ENCODE results near the gene L3HYPDH.
A peak's percentile ranks its signal among the peaks of the same experiment; 100 is the strongest.

L3HYPDH gene

DNA sequence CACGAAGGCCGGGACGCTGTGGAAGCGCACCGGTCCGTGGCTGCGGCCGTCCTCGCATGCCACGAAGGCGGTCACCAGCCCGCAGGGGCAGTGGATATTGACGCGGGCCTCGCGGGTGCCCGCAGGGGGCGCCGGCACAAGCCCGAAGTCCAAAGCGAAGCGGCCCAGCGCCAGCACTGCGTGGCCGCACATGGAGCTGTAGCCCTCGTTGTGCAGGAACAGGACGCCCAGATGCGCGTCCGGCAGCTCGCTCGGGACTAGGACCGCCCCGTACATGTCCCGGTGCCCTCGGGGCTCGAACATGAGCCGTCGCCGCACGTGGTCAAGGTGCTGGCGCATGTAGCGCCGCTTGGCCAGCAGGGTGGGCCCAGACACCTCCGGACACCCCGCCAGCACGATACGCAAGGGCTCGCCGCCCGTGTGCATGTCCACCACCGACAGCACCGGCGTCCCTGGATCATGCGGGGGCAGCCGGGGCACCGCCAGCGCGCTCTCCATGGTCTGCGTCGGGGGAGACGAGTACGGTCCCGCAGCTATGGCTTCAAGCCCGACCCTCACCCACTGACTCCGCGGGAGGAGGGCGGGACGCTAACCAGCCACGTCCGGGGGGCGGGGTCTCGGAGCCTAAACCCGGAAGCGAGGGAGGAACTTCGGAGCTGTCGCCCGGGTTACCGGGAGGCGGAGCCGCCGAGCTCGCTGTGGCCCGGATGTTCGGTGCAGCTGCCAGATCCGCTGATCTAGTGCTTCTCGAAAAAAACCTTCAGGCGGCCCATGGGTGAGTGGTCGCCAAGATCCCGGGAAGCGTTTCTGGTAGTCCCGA is at the start of gene L3HYPDH, which contains the start of gene JKAMP:
TSS of gene L3HYPDH (minus strand) at position 590 of the 820 bp plus-strand sequence. CDS start at position 498, 92 bp downstream.
TSS of gene JKAMP (plus strand) at position 699 of the 820 bp plus-strand sequence. CDS start at position 772, 73 bp downstream.
- DNase-seq = peak; percentile 75 to 98 (median 92)

DNA sequence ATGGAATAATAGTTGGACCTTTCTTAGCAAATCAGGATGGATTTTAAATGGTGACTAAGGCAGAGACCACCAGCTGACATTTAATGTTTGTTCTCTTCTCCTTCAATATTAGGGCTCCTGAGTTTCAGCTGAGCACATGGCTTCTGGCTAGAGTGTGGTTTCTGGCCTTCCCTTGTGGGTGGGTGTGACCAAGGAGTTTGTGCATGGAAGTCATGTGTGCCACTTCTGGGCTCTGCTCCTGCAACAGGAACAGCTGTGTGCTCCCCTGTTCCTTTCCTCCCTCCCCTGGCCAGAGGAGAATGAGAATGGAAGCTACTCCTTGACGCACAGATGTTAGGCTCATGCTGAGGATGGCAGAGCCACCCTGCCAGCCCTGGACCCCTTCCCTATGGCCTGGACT is 48.2 kb upstream of the L3HYPDH start:
- no peak for DNase-seq

DNA sequence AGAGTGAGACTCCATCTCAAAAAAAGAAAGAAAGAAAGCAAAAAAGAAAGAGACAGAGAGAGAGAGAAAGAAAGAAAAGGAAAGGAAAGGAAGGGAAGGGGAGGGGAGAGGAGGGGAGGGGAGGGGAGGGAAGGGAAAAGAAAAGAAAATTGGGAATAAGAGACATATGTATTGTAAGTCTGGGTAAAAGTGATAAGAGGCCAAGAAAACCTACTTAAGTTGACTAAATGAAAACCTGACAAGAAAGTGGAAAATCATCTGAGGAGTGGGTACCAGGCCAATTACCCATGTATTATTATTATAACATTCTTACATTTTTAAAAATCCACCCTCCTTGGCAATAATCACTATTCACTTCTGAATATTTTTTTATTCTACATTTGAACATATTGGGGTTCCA is 46.1 kb upstream of the L3HYPDH start:
- DNase-seq = no peak

DNA sequence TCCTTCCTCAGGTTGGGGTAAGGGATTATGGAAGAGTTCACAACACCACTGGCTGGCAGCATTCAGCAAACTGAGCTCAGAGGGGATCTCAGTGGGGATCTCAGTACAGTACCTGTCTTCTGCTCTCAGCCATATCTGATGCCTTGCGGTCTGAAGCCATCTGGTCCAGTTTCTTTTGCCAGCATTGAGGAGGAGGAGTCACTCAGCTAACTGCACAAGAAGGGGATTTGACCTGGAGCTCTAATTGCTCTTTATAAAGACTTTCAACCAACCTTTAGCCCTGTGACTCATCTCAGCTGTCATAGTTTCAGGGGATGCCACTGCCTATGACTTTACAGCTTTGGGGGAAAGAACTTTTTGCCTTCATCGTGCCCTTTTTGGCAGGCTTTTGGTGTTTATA is 45.0 kb upstream of the L3HYPDH start:
- no peak for DNase-seq

DNA sequence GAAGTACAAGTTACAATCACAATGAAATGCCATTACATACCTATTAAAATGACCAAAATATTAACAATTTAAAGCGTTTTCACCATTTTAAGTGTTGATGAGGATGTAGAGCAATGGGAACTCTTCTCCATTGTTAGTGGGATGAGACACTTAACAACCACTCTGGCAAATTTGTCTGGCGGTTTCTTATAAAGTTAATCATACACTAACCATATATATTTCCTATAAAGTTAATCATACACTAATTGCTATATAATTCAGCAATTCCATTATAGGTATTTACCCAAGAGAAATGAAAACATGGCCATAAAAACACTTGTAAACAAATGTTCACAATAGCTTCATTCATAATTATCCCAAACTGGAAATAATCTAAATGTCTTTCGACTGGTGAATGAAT is 36.0 kb upstream of the L3HYPDH start:
- no peak for DNase-seq

DNA sequence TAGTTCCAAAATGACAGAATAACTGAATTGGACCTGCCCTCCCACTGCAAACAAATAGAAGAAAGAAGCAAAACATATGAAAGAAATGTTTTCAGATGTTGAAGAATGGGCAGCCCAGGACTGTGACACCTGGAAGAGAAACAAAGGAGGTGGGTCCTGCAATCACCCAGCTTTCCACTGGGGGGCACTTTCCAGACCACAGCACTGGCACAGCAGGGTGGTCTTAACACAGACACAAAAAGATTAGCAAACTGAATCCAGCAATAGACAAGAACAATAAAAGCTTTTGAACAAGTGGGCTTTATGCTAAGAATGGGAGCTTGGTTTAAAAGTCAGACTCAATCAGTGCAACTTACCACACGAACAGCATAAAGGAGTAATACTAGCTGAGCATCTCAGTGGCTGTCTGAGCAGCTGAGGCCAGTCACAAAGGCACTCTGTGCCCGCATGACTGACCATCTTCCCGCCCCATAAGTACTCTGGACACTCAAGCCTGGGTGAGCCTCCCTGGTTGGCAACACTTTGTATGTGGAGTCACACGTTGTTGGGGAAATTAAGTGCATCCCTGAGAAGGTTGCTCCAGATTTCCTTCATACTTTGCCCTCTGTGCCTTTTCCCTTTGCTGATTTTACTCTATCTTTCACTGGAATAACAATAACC is 27.8 kb upstream of the L3HYPDH start:
- DNase-seq = peak in 2 of 56 donors; percentile 1 to 4

DNA sequence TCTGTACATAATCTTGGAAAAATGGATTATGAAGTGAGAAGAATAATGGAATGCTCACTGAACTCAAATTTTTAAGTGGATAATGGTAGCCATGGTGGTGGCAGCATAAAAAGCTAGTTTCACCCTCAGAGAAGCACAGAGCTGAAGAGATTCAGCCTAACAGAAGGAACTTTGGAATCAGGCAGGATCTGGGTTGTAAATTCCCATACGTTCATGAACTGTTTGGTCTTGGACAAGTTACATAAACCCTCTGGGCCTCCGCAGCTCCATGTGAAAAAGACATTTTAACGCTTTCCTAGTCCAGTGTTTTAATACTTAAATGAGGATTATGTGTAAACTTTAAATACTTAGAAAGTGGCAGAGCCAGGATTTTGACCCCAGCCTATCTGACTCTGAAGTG is 26.8 kb upstream of the L3HYPDH start:
- DNase-seq = no peak

DNA sequence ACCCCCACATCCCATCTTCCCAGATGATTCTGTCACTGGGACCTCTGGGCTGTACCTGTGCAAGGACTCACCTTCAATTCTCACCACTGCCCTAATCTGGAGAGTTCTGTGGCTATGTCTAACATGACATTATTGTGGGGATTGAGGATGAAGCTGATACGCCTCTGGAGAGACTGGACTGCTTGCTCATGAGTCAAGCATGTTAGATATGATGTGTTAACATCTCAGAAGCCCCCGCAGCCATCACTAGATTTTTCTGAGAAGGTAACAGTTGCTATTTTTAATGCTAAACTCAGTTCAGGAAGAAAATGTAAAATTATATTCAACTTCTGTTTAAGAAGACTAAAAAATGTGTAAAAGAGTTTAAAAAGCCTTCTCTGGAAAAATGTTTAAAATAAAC is 25.8 kb upstream of the L3HYPDH start:
- no peak for DNase-seq

DNA sequence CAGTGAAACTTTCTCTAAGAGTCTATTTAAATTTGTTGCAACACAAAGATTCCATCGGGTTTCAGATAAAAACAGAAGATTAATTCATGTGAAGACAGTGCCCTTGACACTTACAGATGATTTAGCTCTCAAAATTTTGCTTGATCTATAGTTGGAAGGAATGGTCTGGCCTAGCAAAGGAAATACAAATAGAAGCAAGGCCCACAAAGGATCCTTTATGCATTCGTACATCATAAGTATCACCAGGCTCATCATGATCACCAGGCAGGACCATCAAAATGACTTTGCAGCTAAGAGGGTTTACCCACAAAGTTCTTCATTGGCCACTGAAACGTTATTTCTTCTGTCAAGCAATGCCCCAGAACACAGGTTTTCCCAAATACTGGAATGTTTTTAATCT is 24.9 kb upstream of the L3HYPDH start:
- no peak for DNase-seq

DNA sequence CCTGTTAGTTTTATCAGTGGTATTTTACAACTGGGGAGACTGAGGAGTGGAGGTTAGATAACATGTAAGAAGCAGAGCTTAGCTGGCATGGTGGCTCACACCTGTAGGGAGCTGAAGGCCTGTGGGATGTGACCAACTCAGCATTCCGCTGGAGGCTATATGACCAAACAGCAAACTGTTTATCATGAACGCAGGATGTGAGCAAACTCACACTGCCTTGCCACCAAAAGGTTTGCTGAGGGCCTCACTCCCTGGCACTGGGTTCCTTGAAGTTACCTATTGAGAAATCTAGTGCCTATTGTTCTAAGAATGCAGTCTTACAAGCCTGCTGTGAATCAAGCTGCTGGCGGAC is 23.5 kb upstream of the L3HYPDH start:
- no peak for DNase-seq

DNA sequence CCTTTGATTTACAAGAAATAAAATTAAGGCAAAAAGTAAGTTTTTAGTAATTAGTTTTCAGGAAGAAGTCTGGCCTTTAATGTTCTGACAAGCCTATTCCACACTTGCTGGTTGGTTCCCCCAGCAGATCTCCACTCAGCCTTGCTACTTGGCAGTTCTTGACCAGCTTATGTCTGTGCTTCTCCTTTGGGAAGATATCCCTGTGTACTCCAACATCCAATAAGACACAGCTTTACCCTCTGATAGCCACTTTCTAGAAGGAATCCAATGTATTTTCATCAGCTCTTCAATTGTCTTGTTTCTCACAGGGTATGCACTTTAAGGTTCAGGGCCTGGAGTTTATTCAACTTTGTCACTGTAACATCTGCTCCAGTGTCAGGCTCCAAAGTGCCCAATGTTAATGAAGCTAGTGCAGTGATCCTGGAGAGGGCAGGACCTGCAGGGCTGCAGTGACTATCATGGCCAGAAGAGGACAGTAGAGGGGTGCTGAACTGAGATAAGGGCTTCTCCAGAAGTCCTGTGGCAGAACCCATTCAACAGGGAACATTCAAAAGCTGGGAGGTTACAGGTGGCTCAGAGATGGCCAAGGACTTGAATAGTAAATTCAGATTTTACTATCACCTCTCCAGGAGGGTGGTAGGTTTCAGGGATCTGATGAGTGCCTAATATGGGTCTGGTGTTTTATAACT is 23.0 kb upstream of the L3HYPDH start:
- peak in 17 of 56 donors; percentile 1 to 48 (median 12) for DNase-seq

DNA sequence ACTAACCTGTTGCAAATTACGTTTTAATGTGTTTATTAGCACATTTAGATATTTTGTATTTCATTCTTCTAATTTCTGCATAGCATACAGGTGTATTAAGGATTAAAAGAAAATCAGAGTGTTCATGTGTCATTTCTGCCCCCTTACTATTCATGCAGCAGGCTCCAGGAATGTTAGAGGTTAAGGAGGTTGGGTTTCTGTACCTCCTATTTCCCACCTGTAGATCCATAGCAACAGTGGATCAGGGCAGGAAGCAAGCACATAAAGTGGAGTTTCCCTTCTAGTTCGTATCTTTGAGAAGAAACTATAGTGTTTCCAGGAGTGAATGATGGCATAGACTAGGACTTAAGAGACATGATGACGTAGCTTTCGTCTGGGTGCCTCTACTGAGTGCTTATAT is 19.0 kb upstream of the L3HYPDH start:
- no peak for DNase-seq

DNA sequence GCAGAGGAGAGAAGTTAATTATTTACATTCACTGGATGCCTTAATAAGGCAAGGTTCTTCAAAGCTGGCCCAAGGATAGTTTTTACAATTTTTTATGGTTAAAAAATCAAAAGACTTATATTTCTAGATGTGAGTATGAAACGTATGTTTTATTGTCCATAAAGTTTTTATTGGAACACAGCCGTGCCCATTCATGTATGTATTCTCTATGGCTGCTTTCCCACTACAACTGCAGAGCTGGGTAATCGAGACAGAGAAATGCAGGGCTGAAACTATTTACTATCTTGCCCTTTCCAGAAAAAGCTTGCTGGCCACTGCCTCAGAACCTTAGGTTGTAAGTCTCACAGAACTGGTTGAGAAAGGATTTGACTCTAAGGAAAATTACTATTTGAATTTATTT is 16.5 kb upstream of the L3HYPDH start:
- no peak for DNase-seq

DNA sequence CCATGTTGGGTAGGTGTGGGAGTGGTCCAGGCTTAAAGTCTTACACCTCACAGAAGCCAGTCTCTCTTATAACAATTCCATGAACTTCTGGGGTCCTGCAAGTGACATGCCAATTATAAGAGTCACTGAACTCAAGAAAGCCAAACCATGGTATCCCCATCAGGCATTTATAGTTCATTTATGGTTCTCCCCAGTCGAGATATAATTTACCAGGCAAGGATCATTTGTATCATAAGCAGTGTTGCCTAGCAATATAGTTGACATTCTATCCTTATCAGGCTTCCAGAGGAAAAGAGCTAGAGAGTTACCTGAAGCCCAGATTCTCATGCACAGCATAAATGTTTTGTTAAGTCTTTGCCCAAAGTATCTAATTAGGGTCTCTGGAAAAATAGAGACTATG is 8.2 kb upstream of the L3HYPDH start:
- DNase-seq = no peak

DNA sequence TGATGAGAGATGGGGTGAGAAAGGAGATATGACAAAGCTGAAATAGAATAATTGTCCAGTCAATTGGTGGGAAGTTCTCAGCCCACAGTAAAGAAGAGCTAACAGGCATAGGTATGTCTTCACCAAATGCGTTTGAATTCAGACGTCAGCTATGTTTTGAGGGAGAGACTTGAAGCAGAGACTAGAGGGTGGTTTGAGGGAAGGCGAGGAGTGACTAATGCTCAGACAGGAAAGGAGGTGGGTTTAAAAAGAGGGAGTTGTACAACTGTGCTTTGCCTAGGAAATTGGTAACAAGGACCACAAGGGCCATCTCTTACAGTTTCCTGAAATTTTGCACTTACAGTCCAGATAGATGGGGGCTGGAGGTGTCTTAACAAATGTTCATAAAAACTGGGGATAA is 6.5 kb upstream of the L3HYPDH start:
- DNase-seq = no peak

DNA sequence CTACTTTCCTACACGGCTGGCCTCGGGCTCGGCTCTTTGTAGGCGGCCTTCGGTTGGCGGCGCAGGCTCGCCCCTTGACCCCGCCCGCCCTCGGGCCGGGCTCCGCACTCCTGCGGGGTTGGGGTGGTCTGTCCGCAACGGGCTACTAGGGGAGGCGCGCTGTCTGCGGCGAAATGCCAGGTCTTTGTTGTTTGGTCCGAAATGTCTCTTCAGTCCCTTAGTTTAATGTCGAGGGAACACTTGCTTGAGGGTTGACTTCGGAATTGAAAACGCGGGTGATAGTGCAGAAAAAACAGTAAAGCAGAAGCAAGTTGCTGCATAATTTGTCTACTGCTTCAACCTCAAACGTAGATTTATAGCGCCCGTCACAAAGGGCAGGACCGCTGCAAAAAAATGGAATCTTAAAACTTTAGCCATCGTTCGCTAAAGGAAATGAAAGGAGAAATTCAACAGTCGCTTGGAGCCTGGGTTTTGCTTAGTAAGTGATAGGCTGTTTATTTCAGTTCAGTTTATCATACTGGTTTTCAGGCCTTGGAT is 499 bp upstream of the L3HYPDH start:
- DNase-seq = no peak

DNA sequence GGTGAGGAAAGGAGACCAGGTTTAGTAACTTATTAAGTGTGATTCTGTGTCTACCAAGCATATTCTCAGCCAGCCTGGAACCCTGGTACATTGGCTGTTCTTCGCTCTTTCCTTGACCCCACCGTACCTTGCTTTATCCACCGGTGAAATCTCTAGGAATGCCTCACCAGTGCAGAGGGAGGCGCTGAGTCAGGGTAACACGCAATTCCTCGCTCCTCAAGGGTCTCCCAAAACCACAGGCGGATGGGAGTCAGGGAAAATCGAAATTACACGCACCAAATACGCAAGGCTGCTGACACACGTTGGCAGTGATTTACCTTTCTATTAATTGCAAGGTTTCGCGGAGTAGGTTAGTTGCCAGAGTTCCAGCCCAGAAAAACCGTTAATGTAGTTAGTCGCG is 845 bp downstream of the L3HYPDH start:
- peak in 4 of 56 donors; percentile 14 to 47 (median 33) for DNase-seq

DNA sequence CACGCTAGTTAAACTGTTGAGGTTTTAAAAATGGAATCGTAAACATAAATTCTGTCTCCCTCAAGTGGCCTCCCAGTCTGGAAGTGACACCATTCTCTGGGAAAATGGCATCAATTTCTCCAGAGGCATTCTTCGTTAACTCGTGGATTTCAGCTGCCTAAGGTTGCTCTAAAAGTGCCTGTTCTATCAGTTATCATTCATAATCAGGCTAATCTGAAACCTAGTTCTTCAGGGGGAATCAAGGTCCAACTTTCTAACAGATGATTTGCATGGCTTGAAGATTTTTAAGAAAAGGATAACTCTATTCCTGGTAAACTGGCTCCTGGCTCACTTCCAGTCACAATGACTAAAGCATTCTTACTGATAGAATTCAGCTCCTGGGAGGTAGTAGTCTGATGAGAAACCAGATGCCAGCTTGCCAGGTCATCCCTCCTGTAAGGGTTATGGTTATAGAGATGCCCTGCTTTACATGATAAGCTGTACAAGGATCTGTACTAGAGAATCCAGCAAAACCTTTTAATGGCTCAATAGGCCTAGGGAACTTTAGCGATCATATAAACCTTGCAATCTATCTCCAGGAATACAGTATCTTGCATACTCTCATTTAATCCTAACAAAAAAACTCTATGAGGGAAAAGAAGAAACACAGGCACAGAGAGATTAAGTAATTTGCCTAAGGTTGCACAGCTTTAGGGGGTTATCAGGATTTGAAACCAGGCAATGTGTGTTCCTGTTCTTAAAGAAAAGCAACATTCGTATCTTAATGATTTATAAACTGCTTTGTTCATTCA is 1.5 kb downstream of the L3HYPDH start:
- peak in 5 of 56 donors; percentile 11 to 34 (median 17) for DNase-seq

DNA sequence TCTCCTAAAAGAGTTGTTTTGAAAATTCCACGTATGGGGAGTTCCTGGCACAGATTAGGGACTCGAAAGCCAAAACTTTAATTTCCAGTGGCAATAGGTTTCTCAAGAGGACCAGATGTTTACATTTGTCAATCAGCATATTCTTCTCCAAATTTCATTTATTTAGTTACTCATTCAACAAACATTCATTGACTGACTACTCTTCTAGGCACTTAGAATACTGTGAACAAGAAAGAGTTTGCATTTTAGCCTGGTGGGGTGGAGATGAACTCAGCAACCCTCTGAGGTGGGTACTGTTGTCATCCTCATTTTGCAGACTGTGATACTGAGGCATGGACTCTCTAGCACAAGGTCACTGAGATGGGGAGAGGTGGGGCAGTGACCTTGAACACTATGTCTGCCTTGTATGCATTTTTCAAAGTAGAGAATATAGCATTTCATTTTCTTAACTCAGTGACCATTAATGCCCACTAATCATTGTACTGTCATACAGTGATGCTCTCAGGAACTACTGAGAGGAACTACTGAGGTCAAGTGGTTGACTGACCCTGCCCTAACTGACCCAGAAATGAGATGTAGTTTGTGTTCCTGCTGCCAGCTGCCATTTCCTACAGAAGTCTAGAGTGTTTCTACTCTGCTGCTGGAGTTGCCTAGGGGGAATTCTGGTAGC is 2.2 kb downstream of the L3HYPDH start:
- no peak for DNase-seq

DNA sequence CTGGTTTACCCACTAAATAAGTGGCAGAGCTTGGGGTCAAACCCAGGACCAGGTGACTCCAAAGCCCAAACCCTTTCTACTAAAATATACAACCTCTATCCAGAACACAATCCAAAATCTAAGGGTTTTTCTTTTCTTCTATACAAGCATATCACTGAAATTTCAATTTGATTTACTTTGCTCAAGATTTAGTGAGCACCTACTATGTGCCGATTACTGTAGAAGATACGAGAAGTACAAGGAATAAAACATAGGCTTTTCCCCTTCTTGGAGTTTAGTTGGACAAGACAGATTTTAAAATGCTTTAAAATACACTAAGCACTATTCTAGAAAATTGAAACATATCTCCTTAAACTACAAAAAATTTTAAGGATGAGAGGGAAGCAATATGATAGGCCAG is 2.8 kb downstream of the L3HYPDH start:
- no peak for DNase-seq

DNA sequence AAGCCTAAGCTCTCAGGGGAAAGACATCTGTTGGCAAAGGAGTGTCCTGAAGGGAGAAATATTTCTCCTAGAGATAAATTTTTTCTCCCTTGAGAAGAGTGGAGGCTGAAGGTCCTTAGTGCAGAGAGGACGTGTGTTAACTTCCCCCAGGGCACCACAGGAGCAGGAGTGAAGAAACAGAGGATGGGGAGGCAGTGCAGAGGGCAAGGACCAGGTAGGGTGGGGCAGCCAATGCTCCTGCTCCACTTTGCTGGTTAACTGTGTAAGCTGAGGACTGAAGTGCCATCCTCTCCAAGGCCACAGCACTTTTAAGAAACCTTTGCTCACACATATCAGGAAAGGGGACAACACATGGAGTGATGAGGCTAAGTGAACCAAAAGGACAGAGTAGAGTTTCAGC is 4.0 kb downstream of the L3HYPDH start:
- DNase-seq = no peak
